Upper lobe of left lung (tissue), 6 donors: Measurements from ENCODE around the gene ARRDC4. TPM values are rescaled to one million over a fixed set of nuclear protein-coding genes. Genes with fewer than 3 reads are reported as not detected.

Experiments
- ATAC-seq, 2 donors: fragments of 200-7000 bp; cut with Tn5 transposase; one replicate each; pipeline ENCODE4 v1.9.1; 2022; ENCODE audit warnings: mild to moderate bottlenecking in 2 of 2, moderate library complexity in 2 of 2; ENCODE audit not compliant: low FRiP score in 2 of 2
- DNase-seq, 2 donors: peaks; one replicate each; pipeline ENCODE4 v3.0.0-alpha.2; 2019 to 2020
- H3K27ac ChIP-seq, 4 donors: fragments of 200-600 bp; sonication (generic); one replicate each; pipeline ENCODE4 v1.5.1; 2016 to 2019
- H3K27me3 ChIP-seq, 4 donors: fragments of 200-600 bp; sonication (generic); one replicate each; pipeline ENCODE4 v1.5.1; 2017 to 2019
- H3K36me3 ChIP-seq, 4 donors: fragments of 200-600 bp; sonication (generic); one replicate each; pipeline ENCODE4 v1.5.1; 2016 to 2019
- H3K4me1 ChIP-seq, 4 donors: fragments of 200-600 bp; sonication (generic); one replicate each; pipeline ENCODE4 v1.5.1; 2018 to 2019
- H3K4me3 ChIP-seq, 4 donors: fragments of 200-600 bp; sonication (generic); one replicate each; pipeline ENCODE4 v1.5.1; 2017 to 2019; ENCODE audit warnings: mild to moderate bottlenecking in 2 of 4, moderate library complexity in 1 of 4
- H3K9me3 ChIP-seq, 4 donors: fragments of 200-600 bp; sonication (generic); one replicate each; pipeline ENCODE4 v1.5.1; 2018 to 2019
- EP300 ChIP-seq, 4 donors: sonication (generic); formaldehyde crosslinking; IDR thresholded peaks; one replicate each; pipeline ENCODE4 v1.5.1; 2017; ENCODE audit warnings: antibody characterized with exemption in 4 of 4, control low read depth in 2 of 4
- POLR2A ChIP-seq, 4 donors: fragments of 450-650 bp; IDR thresholded peaks; one replicate each; pipeline ENCODE4 v1.5.1; 2016 to 2017; ENCODE audit warnings: antibody characterized with exemption in 4 of 4, mild to moderate bottlenecking in 2 of 4
- POLR2AphosphoS5 ChIP-seq, 2 donors: sonication (generic); formaldehyde crosslinking; IDR thresholded peaks; one replicate each; pipeline ENCODE4 v1.5.1; 2017; ENCODE audit warnings: antibody characterized with exemption in 2 of 2
- WGBS, 2 donors: methylation state at CpG; one replicate each; pipeline ENCODE4 v1.1.5; 2017 to 2018; 5-methylcytosine and 5-hydroxymethylcytosine counted together
- total RNA-seq, 6 donors: library from RNA; depleted of rRNA in 4 of 6; stranded (reverse); fragments of >200 nt in 4 of 6; gene quantifications; one replicate each; pipeline versions ENCODE4 v1.1.0 to v1.2.1, GENCODE V29; 2016 to 2021
- TF ChIP-seq, protein P1 (sequence below), 6 experiments: fragments of 450-650 bp in 4 of 6; fragments of 200-600 bp in 2 of 6; sonication (generic) in 2 of 6; IDR thresholded peaks; one replicate each; pipeline ENCODE4 v1.5.1; 2016 to 2019; ENCODE audit warnings: antibody characterized with exemption in 6 of 6
- donor health status: DM: no; HTN: no; CAD: no; lungs with moderate emphysema.
- donor health status: DM: no; HTN: yes; CAD: no; lungs with severe emphysema.

Gene ARRDC4
- 10 to 100 TPM; 26.3 to 51.3 (median 36.3) TPM for total RNA-seq

- Histone ChIP-seq H3K4me1 (peaks cover 5 to 33% (median 14%) of the 10 kb centered on the region in 4 donors), H3K36me3 (no peaks in the 10 kb centered on the region), H3K9me3 (no peaks in the 10 kb centered on the region), H3K4me3 (peak within 1 kb of the TSS; percentile 66 to 98 (median 77)), H3K27ac (peak within 1 kb of the TSS; percentile 83 to 91 (median 85)), H3K27me3 (no peaks in the 10 kb centered on the region)
- TF ChIP-seq POLR2AphosphoS5 (IDR thresholded peaks at IDR 0.05) (peak; percentile 76 to 78), POLR2A (IDR thresholded peaks at IDR 0.05) (peak in 3 of 4 donors; percentile 50 to 89 (median 60)), EP300 (IDR thresholded peaks at IDR 0.05) (peak in 1 of 4 donors; percentile 56)
- TF ChIP-seq, protein P1, sequence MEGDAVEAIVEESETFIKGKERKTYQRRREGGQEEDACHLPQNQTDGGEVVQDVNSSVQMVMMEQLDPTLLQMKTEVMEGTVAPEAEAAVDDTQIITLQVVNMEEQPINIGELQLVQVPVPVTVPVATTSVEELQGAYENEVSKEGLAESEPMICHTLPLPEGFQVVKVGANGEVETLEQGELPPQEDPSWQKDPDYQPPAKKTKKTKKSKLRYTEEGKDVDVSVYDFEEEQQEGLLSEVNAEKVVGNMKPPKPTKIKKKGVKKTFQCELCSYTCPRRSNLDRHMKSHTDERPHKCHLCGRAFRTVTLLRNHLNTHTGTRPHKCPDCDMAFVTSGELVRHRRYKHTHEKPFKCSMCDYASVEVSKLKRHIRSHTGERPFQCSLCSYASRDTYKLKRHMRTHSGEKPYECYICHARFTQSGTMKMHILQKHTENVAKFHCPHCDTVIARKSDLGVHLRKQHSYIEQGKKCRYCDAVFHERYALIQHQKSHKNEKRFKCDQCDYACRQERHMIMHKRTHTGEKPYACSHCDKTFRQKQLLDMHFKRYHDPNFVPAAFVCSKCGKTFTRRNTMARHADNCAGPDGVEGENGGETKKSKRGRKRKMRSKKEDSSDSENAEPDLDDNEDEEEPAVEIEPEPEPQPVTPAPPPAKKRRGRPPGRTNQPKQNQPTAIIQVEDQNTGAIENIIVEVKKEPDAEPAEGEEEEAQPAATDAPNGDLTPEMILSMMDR (IDR thresholded peaks at IDR 0.05): peak in 2 of 6 experiments; percentile 13 to 20
- DNase-seq (peak; percentile 99 to 100), ATAC-seq (peak; percentile 98 to 100)
- WGBS, 2 donors: 0% methylated on average over 29 of the region's 69 CpGs; no CpG with 5 or more reads in 1 of the 2 donors
Measured at GRCh38 chr15:97960364-97961066, at the start of gene ARRDC4. TSS of gene ARRDC4 (plus strand) at chr15:97960703. CDS start at chr15:97960862, 159 bp downstream.

DNA sequence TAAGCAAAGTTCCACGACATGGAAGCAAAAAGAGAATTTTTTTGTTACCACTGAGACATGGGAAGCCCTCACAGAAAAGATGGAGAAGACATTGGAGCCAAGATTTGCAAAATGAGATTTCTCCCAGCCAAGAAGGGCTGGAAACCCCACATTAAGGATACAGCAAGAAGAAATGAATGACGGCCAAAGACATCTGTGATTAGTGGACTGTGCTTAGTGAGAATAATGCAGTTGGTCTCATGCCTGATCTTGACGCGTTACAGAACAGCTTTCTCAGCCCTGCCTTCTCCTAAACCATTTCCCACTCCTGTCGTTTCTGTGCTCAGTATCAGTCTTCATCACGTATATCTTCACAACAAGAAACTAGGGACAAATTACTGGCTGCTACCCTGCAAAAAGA, 45.8 kb upstream of the ARRDC4 start:
- Histone ChIP-seq H3K9me3 (no peaks in the 10 kb centered on the region), H3K27ac (no peak overlapping the region), H3K4me1 (no peaks in the 10 kb centered on the region), H3K27me3 (no peaks in the 10 kb centered on the region), H3K36me3 (no peaks in the 10 kb centered on the region), H3K4me3 (no peak overlapping the region)
- DNase-seq (no peak), ATAC-seq (no peak)
- WGBS, 2 donors: 76 to 81% methylated on average over 6 of the region's 6 CpGs
- no peak for TF ChIP-seq EP300 (IDR thresholded peaks at IDR 0.05)
- TF ChIP-seq, protein P1 (IDR thresholded peaks at IDR 0.05): no peak
- TF ChIP-seq POLR2A (IDR thresholded peaks at IDR 0.05): no peak
- no peak for TF ChIP-seq POLR2AphosphoS5 (IDR thresholded peaks at IDR 0.05)

- Histone ChIP-seq H3K27ac (no peak overlapping the region), H3K4me3 (no peak overlapping the region), H3K9me3 (no peaks in the 10 kb centered on the region), H3K27me3 (no peaks in the 10 kb centered on the region), H3K36me3 (no peaks in the 10 kb centered on the region), H3K4me1 (no peaks in the 10 kb centered on the region)
- TF ChIP-seq POLR2AphosphoS5 (IDR thresholded peaks at IDR 0.05) (no peak), EP300 (IDR thresholded peaks at IDR 0.05) (no peak)
- TF ChIP-seq, protein P1 (IDR thresholded peaks at IDR 0.05): no peak
- WGBS, 2 donors: 84% methylated on average over 5 of the region's 5 CpGs
- ATAC-seq (no peak), DNase-seq (no peak)
Measured at GRCh38 chr15:97915261-97915660, 45.2 kb upstream of the ARRDC4 start.

DNA sequence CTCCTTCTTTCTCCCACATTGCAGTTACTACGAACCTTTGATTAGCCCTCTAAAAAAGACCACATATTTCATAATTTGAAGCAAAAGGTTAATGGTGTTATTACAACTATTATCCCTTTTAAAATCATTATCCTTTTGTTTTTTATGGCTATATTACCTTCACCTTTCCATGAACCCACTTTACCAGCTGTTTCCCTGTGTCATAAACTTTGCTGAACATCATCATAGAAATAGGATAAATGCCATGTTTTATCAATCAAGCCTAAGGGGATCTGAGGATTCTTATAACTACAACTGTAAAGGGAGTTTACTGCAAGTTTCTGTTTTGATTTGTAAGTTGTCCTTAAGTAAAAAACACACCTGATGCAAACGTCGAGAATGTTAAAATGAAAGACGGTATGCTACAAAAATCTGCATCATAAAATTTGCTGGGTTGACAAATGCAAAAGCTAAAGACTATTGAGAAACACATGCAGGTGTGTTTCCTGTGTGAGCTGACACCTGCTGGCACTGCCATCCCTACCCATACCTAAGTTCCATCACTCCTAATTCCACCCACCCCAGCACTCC, 39.1 kb upstream of the ARRDC4 start:
- TF ChIP-seq POLR2AphosphoS5 (IDR thresholded peaks at IDR 0.05) (no peak), EP300 (IDR thresholded peaks at IDR 0.05) (no peak), POLR2A (IDR thresholded peaks at IDR 0.05) (no peak)
- TF ChIP-seq, protein P1 (IDR thresholded peaks at IDR 0.05): no peak
- DNase-seq (no peak), ATAC-seq (no peak)
- WGBS, 2 donors: 89 to 91% methylated on average over 4 of the region's 4 CpGs
- no peaks in the 10 kb centered on the region for H3K36me3 ChIP-seq
- peaks cover 0 to 9% (median 3%) of the 10 kb centered on the region in 4 donors for H3K9me3 ChIP-seq
- H3K4me1 ChIP-seq: no peaks in the 10 kb centered on the region
- H3K27me3 ChIP-seq: no peaks in the 10 kb centered on the region
- no peak overlapping the region for H3K4me3 ChIP-seq
- H3K27ac ChIP-seq: no peak overlapping the region
